GM12878 (cell line): ENCODE measurements around the gene KLHDC9. TPM values are rescaled to one million over a fixed set of nuclear protein-coding genes. Genes with fewer than 3 reads are reported as not detected.

Experiments used
- ATAC-seq: fragments of 200-7000 bp; cut with Tn5 transposase; 3 replicates; pipeline ENCODE4 v1.9.1; 2020; ENCODE audit warnings: mild to moderate bottlenecking, moderate library complexity
- BruUV-seq: library from RNA; stranded (reverse); fragments of 400-500 nt; replicated peaks from 2 replicates; lab custom pipeline; 2021; lab: Mats Ljungman, UMichigan
- CTCF ChIA-PET: fragments of 300-600 bp; sonication (Branson Sonifier 250); formaldehyde crosslinking; extraction: SDS; loops from one replicate; lab custom pipeline; 2021; ENCODE audit warnings: inconsistent platforms; lab: Yijun Ruan, JAX
- POLR2A ChIA-PET: fragments of 350-600 bp; formaldehyde crosslinking; extraction: SDS; loops from one replicate; lab custom pipeline; 2021; ENCODE audit warnings: inconsistent platforms; lab: Charles Lee
- RAD21 ChIA-PET: fragments of 300-600 bp; sonication (Branson Sonifier 250); formaldehyde crosslinking; loops from one replicate; lab custom pipeline; 2023; ENCODE audit warnings: antibody characterized with exemption; ENCODE audit not compliant: unreplicated experiment; lab: Charles Lee
- SMC1A ChIA-PET: fragments of 300-600 bp; sonication (Branson Sonifier 250); formaldehyde crosslinking; loops from one replicate; lab custom pipeline; 2023; ENCODE audit not compliant: unreplicated experiment, uncharacterized antibody; lab: Charles Lee
- DNase-seq: peaks from one replicate; pipeline ENCODE4 v3.0.0-alpha.2; 2011; ENCODE audit warnings: low read depth, low spot score
- FAIRE-seq: peaks from 3 replicates; lab custom pipeline; 2011; peaks lifted over from hg19 to GRCh38; lab: Jason Lieb, UNC
- H2AFZ ChIP-seq: 2 replicates; pipeline ENCODE4 v1.6.0; 2011; ENCODE audit warnings: low read depth, low read length, control low read depth; ENCODE audit not compliant: control insufficient read depth
- H3K27ac ChIP-seq: 2 replicates; pipeline ENCODE4 v1.5.1; 2011; ENCODE audit warnings: control low read depth; ENCODE audit not compliant: control insufficient read depth, insufficient read depth
- H3K27me3 ChIP-seq, 2 experiments: replicated peaks in 1 of 2; 2 replicates each; pipeline versions ENCODE4 v1.6.0 to v1.6.1; 2011; ENCODE audit warnings: low read length in 1 of 2; ENCODE audit not compliant: control insufficient read depth in 2 of 2, insufficient read depth in 2 of 2
- H3K36me3 ChIP-seq, 2 experiments: 2 replicates each; pipeline ENCODE4 v1.5.1; 2011; ENCODE audit warnings: low read length in 1 of 2; ENCODE audit not compliant: control insufficient read depth in 2 of 2, insufficient read depth in 2 of 2
- H3K4me1 ChIP-seq: 2 replicates; pipeline ENCODE4 v1.6.1; 2011; ENCODE audit warnings: mild to moderate bottlenecking, low read length, moderate library complexity, mixed read lengths; ENCODE audit not compliant: control insufficient read depth, insufficient read depth
- H3K4me2 ChIP-seq: 2 replicates; pipeline ENCODE4 v1.6.0; 2011; ENCODE audit warnings: control low read depth; ENCODE audit not compliant: control insufficient read depth, insufficient read depth
- H3K4me3 ChIP-seq: fragments of 200-600 bp; sonication (generic); 2 replicates; pipeline ENCODE4 v1.5.1; 2016
- H3K79me2 ChIP-seq: 2 replicates; pipeline ENCODE4 v1.6.0; 2011; ENCODE audit warnings: low read length; ENCODE audit not compliant: control insufficient read depth, insufficient read depth
- H3K9ac ChIP-seq: 2 replicates; pipeline ENCODE4 v1.8.0; 2011; ENCODE audit warnings: low read length, control low read depth, mixed read lengths; ENCODE audit not compliant: control insufficient read depth, insufficient read depth
- H3K9me3 ChIP-seq: replicated peaks from 3 replicates; pipeline ENCODE4 v1.5.1; 2011; ENCODE audit warnings: mild to moderate bottlenecking, low read length; ENCODE audit not compliant: control insufficient read depth, insufficient read depth
- H4K20me1 ChIP-seq: 2 replicates; pipeline ENCODE4 v1.6.0; 2011; ENCODE audit not compliant: control insufficient read depth, insufficient read depth
- BCL3 ChIP-seq: IDR thresholded peaks from 2 replicates; pipeline ENCODE4 v1.6.1; 2011; ENCODE audit warnings: borderline replicate concordance, low read depth, mild to moderate bottlenecking, moderate library complexity, low read length; ENCODE audit not compliant: insufficient read depth, poor library complexity, severe bottlenecking
- BMI1 ChIP-seq: fragments of 450-650 bp; IDR thresholded peaks from 2 replicates; pipeline ENCODE4 v1.6.1; 2016; ENCODE audit warnings: mild to moderate bottlenecking, moderate library complexity, borderline replicate concordance
- CREB1 ChIP-seq: IDR thresholded peaks from 2 replicates; pipeline ENCODE4 v1.6.1; 2012; ENCODE audit warnings: low read depth, mild to moderate bottlenecking, inconsistent platforms
- KDM1A ChIP-seq: fragments of 200-600 bp; sonication (generic); IDR thresholded peaks from 2 replicates; pipeline ENCODE4 v1.6.1; 2016; ENCODE audit warnings: borderline replicate concordance
- NBN ChIP-seq: fragments of 450-650 bp; IDR thresholded peaks from 2 replicates; pipeline ENCODE4 v1.6.1; 2016
- NFYA ChIP-seq: IDR thresholded peaks from 2 replicates; pipeline ENCODE4 v1.6.1; 2011; ENCODE audit warnings: low read depth, mild to moderate bottlenecking, low read length, improper control_type of control experiment, borderline replicate concordance
- NKRF ChIP-seq: fragments of 450-650 bp; conservative IDR thresholded peaks from 2 replicates; pipeline ENCODE4 v1.6.1; 2017; ENCODE audit warnings: mild to moderate bottlenecking, moderate library complexity
- NR2C2 ChIP-seq: IDR thresholded peaks from 2 replicates; pipeline ENCODE4 v1.6.1; 2011; ENCODE audit warnings: borderline replicate concordance, low read depth; ENCODE audit not compliant: control insufficient read depth, insufficient read length
- PML ChIP-seq: IDR thresholded peaks from 2 replicates; pipeline ENCODE4 v1.6.1; 2012; ENCODE audit warnings: low read length, inconsistent platforms
- RELA ChIP-seq: fragments of 450-650 bp; IDR thresholded peaks from 2 replicates; pipeline ENCODE4 v1.8.0; 2014; ENCODE audit warnings: borderline replicate concordance; ENCODE audit not compliant: partially characterized antibody
- RFX5 ChIP-seq: IDR thresholded peaks from 2 replicates; pipeline ENCODE4 v1.6.1; 2011; ENCODE audit warnings: low read depth, low read length, improper control_type of control experiment
- SP1 ChIP-seq: IDR thresholded peaks from one replicate; pipeline ENCODE4 v1.6.1; 2011; ENCODE audit warnings: low read depth, low read length
- SUZ12 ChIP-seq: fragments of 200-600 bp; sonication (generic); IDR thresholded peaks from one replicate; pipeline ENCODE4 v1.6.1; 2018; ENCODE audit warnings: antibody characterized with exemption, mild to moderate bottlenecking; ENCODE audit not compliant: unreplicated experiment
- WGBS: methylation state at CpG from one replicate; pipeline ENCODE4 v1.1.6; 2016; ENCODE audit warnings: low lambda C conversion rate; ENCODE audit not compliant: insufficient replicate concordance, insufficient coverage; ENCODE audit errors: missing lambda C conversion rate; 5-methylcytosine and 5-hydroxymethylcytosine counted together
- in situ Hi-C: fragments of 300-500 bp; cut with MboI; formaldehyde crosslinking; loops from 9 replicates; pipeline ENCODE4 v1.14.3; 2018; ENCODE audit warnings: mixed read lengths
- intact Hi-C: fragments of 100-400 bp; cut with micrococcal nuclease; formaldehyde crosslinking; loops from one replicate; pipeline ENCODE4 v1.14.2; 2022; ENCODE audit not compliant: unreplicated experiment
- polyA plus RNA-seq, 11 experiments: library from polyadenylated mRNA; depleted of rRNA in 4 of 11; unstranded in 6 of 11; stranded (reverse) in 5 of 11; fragments of >200 nt; fragmentation: Nextera tagmentation in 4 of 11; fragmentation: Illumina TruSeq in 1 of 11; extraction: Ambion mirVana in 4 of 11; extraction: Trizol in 1 of 11; gene quantifications; 1 replicate in 1 of 11; 2 replicates in 10 of 11; pipeline versions ENCODE4 v1.2.1 to v1.2.3, GENCODE V29; 2011 to 2016; ENCODE audit warnings: inconsistent platforms in 2 of 11, missing spikeins in 2 of 11, low read depth in 1 of 11
- total RNA-seq, 4 experiments: library from RNA; depleted of rRNA in 3 of 4; stranded (reverse); fragments of >200 nt in 3 of 4; fragmentation: Illumina TruSeq in 1 of 4; extraction: Trizol in 1 of 4; gene quantifications; 2 replicates each; pipeline versions ENCODE4 v1.2.1 to v1.2.3, GENCODE V29; 2013 to 2021
- TF ChIP-seq, protein P1 (sequence below): IDR thresholded peaks from 2 replicates; pipeline ENCODE4 v1.6.1; 2011; ENCODE audit warnings: mild to moderate bottlenecking, low read depth, low read length, moderate library complexity; ENCODE audit not compliant: insufficient replicate concordance
- TF ChIP-seq, protein P2 (sequence below): fragments of 450-650 bp; IDR thresholded peaks from 2 replicates; pipeline ENCODE4 v1.6.1; 2017; ENCODE audit warnings: mild to moderate bottlenecking, low read depth, inconsistent platforms; ENCODE audit not compliant: poor library complexity, severe bottlenecking

KLHDC9 gene
- total and polyA plus RNA-seq, 10 of the 15 experiments (the other 5 are each of a cell fraction or from before 2014, with no cell fraction given) = 0.66 to 4.9 (median 2.6) TPM

- H3K79me2 ChIP-seq = no peaks in the 10 kb centered on the region
- no peak for FAIRE-seq
- in situ Hi-C loops = no loop called here
- ChIA-PET RAD21 (interaction anchor here (6.7 kb wide), 1 partner anchor 21 kb away, joined by 90 read pairs; the partner anchor contains the start of gene ARHGAP30), CTCF (interaction anchor here (0.6 to 7.5 kb wide), 4 partner anchors 21 to 94 kb away, joined by 3 to 181 read pairs (median 6); partner anchors contain the start of genes TSTD1 and USF1), SMC1A (interaction anchor here (0.9 to 7.0 kb wide), 3 partner anchors 20 to 55 kb away, joined by 3 to 110 read pairs (median 4); partner anchors contain the start of gene ARHGAP30)
- H3K9me3 ChIP-seq = no peaks in the 10 kb centered on the region
- H3K4me1 ChIP-seq = peaks cover 26% of the 10 kb centered on the region
- WGBS = 69% methylated on average over 7 of the region's 7 CpGs
- no peak for ATAC-seq
- no peak overlapping the region for H3K27ac ChIP-seq
- H3K4me2 ChIP-seq = no peak overlapping the region
- BruUV-seq = no TSS peak
- H4K20me1 ChIP-seq = no peaks in the 10 kb centered on the region
- no peak for DNase-seq
- intact Hi-C loops = no loop called here
- H2AFZ ChIP-seq = no peak overlapping the region
- no peak overlapping the region for H3K9ac ChIP-seq
- TF ChIP-seq NR2C2 (no peak), BCL3 (no peak), NKRF (no peak), NBN (no peak), RELA (no peak), SUZ12 (no peak), BMI1 (no peak), SP1 (no peak), NFYA (no peak), PML (no peak), CREB1 (no peak), RFX5 (no peak), KDM1A (no peak)
- TF ChIP-seq, protein P1, sequence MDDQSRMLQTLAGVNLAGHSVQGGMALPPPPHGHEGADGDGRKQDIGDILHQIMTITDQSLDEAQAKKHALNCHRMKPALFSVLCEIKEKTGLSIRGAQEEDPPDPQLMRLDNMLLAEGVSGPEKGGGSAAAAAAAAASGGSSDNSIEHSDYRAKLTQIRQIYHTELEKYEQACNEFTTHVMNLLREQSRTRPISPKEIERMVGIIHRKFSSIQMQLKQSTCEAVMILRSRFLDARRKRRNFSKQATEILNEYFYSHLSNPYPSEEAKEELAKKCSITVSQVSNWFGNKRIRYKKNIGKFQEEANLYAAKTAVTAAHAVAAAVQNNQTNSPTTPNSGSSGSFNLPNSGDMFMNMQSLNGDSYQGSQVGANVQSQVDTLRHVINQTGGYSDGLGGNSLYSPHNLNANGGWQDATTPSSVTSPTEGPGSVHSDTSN = no peak
- TF ChIP-seq, protein P2, sequence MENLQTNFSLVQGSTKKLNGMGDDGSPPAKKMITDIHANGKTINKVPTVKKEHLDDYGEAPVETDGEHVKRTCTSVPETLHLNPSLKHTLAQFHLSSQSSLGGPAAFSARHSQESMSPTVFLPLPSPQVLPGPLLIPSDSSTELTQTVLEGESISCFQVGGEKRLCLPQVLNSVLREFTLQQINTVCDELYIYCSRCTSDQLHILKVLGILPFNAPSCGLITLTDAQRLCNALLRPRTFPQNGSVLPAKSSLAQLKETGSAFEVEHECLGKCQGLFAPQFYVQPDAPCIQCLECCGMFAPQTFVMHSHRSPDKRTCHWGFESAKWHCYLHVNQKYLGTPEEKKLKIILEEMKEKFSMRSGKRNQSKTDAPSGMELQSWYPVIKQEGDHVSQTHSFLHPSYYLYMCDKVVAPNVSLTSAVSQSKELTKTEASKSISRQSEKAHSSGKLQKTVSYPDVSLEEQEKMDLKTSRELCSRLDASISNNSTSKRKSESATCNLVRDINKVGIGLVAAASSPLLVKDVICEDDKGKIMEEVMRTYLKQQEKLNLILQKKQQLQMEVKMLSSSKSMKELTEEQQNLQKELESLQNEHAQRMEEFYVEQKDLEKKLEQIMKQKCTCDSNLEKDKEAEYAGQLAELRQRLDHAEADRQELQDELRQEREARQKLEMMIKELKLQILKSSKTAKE = no peak
- TF ChIP-seq, all 136 proteins: peak for 0
- POLR2A ChIA-PET = no interaction called here
- Histone ChIP-seq H3K36me3 (no peaks in the 10 kb centered on the region), H3K27me3 (no peaks in the 10 kb centered on the region), H3K4me3 (no peak overlapping the region)
Measured at GRCh38 chr1:161091796-161092507, 6.2 kb upstream of the KLHDC9 start.
